Small intestine (tissue), 7 donors: ENCODE measurements around the gene SMAD3. TPM values are rescaled to one million over a fixed set of nuclear protein-coding genes. Genes with fewer than 3 reads are reported as not detected.

Source experiments
- DNase-seq, 2 donors: peaks; one replicate each; pipeline versions ENCODE4 v3.0.0 to v3.0.0-alpha.2; 2013
- FAIRE-seq: peaks from 2 replicates; lab custom pipeline; 2012; peaks lifted over from hg19 to GRCh38; lab: Jason Lieb, UNC
- H3K27ac ChIP-seq, 3 donors: one replicate each; pipeline ENCODE4 v1.5.1; 2013; ENCODE audit warnings: low read length in 2 of 3, mild to moderate bottlenecking in 2 of 3, control low read depth in 1 of 3, inconsistent platforms in 1 of 3, low read depth in 1 of 3, moderate library complexity in 1 of 3
- H3K27me3 ChIP-seq, 3 donors: one replicate each; pipeline ENCODE4 v1.6.1; 2013; ENCODE audit warnings: low read length in 3 of 3, inconsistent platforms in 1 of 3; ENCODE audit not compliant: control insufficient read depth in 3 of 3, insufficient read depth in 3 of 3
- H3K36me3 ChIP-seq, 3 donors: one replicate each; pipeline ENCODE4 v1.6.1; 2013; ENCODE audit warnings: low read length in 3 of 3, inconsistent platforms in 1 of 3, low read depth in 1 of 3, mild to moderate bottlenecking in 1 of 3, moderate library complexity in 1 of 3; ENCODE audit not compliant: control insufficient read depth in 3 of 3, insufficient read depth in 2 of 3
- H3K4me1 ChIP-seq, 3 donors: one replicate each; pipeline ENCODE4 v1.6.1; 2013; ENCODE audit warnings: low read length in 2 of 3, inconsistent platforms in 1 of 3, low read depth in 1 of 3, mild to moderate bottlenecking in 1 of 3, moderate library complexity in 1 of 3; ENCODE audit not compliant: control insufficient read depth in 3 of 3, insufficient read depth in 2 of 3
- H3K4me3 ChIP-seq, 3 donors: one replicate each; pipeline ENCODE4 v1.5.1; 2013; ENCODE audit warnings: low read length in 3 of 3, control low read depth in 1 of 3, inconsistent platforms in 1 of 3, low read depth in 1 of 3, mild to moderate bottlenecking in 1 of 3, moderate library complexity in 1 of 3
- H3K9me3 ChIP-seq, 2 donors: one replicate each; pipeline ENCODE4 v1.6.1; 2013; ENCODE audit warnings: low read depth in 1 of 2, low read length in 1 of 2; ENCODE audit not compliant: control insufficient read depth in 2 of 2, insufficient read depth in 1 of 2
- WGBS, 3 donors: extraction: QIAGEN DNeasy Blood & Tissue Kit; methylation state at CpG; one replicate each; pipeline ENCODE4 v1.1.7; 2013; 5-methylcytosine and 5-hydroxymethylcytosine counted together
- polyA plus RNA-seq, 4 donors: library from polyadenylated mRNA; stranded (reverse) in 3 of 4; unstranded in 1 of 4; fragments of 200-250 nt in 3 of 4; fragments of 120-200 nt in 1 of 4; gene quantifications; one replicate each; pipeline versions ENCODE4 v1.2.1 to v1.2.3, GENCODE V29; 2013
- donor health status: healthy with polysubstance abuse.
- donor health status: control.
- donor health status: control.
- donor health status: Bipolar disorder and iron deficiency.
- donor health status: healthy.

The SMAD3 gene
- polyA plus RNA-seq, 4 donors, result 11.6 to 33.2 (median 14.6) TPM

GRCh38 chr15:67177752-67178151 is 112.3 kb downstream of the SMAD3 start:
- Histone ChIP-seq H3K4me1 (peaks cover 13 to 27% (median 17%) of the 10 kb centered on the region in 3 donors), H3K27me3 (no peaks in the 10 kb centered on the region), H3K27ac (peak overlapping the region in 1 of 3 donors; percentile 4), H3K9me3 (no peaks in the 10 kb centered on the region), H3K36me3 (peaks cover 0 to 88% (median 10%) of the 10 kb centered on the region in 3 donors), H3K4me3 (no peak overlapping the region)
- 69 to 80% (median 77%) methylated on average over 6 of the region's 6 CpGs for WGBS, 3 donors
- no peak for DNase-seq
- no peak for FAIRE-seq

- peaks cover 13 to 27% (median 17%) of the 10 kb centered on the region in 3 donors for H3K4me1 ChIP-seq
- 78 to 83% (median 83%) methylated on average over 11 of the region's 11 CpGs for WGBS, 3 donors
- H3K27me3 ChIP-seq, result no peaks in the 10 kb centered on the region
- peak overlapping the region in 1 of 3 donors; percentile 43 for H3K27ac ChIP-seq
- no peak for FAIRE-seq
- H3K4me3 ChIP-seq, result no peak overlapping the region
- H3K9me3 ChIP-seq, result no peaks in the 10 kb centered on the region
- no peak for DNase-seq
- H3K36me3 ChIP-seq, result peaks cover 0 to 87% (median 10%) of the 10 kb centered on the region in 3 donors
Measured at GRCh38 chr15:67178569-67179210, 113.3 kb downstream of the SMAD3 start.

GRCh38 chr15:67179411-67179995 is 114.1 kb downstream of the SMAD3 start:
- no peaks in the 10 kb centered on the region for H3K9me3 ChIP-seq
- H3K27me3 ChIP-seq, result no peaks in the 10 kb centered on the region
- no peak for DNase-seq
- 94 to 96% (median 95%) methylated on average over 9 of the region's 9 CpGs for WGBS, 3 donors
- H3K36me3 ChIP-seq, result peaks cover 0 to 87% (median 10%) of the 10 kb centered on the region in 3 donors
- no peak overlapping the region for H3K4me3 ChIP-seq
- H3K4me1 ChIP-seq, result peaks cover 13 to 26% (median 17%) of the 10 kb centered on the region in 3 donors
- FAIRE-seq, result no peak
- H3K27ac ChIP-seq, result no peak overlapping the region

- FAIRE-seq (no peak), DNase-seq (no peak)
- H3K27me3 ChIP-seq, result no peaks in the 10 kb centered on the region
- H3K9me3 ChIP-seq, result no peaks in the 10 kb centered on the region
- H3K36me3 ChIP-seq, result peaks cover 0 to 87% (median 13%) of the 10 kb centered on the region in 3 donors
- H3K4me1 ChIP-seq, result peaks cover 13 to 22% (median 15%) of the 10 kb centered on the region in 3 donors
- no peak overlapping the region for H3K4me3 ChIP-seq
- H3K27ac ChIP-seq, result no peak overlapping the region
- 96 to 98% (median 97%) methylated on average over 11 of the region's 11 CpGs for WGBS, 3 donors
Measured at GRCh38 chr15:67180035-67180434, 114.6 kb downstream of the SMAD3 start.

GRCh38 chr15:67180514-67181191 is 115.3 kb downstream of the SMAD3 start:
- H3K36me3 ChIP-seq, result peaks cover 0 to 87% (median 16%) of the 10 kb centered on the region in 3 donors
- H3K27me3 ChIP-seq, result no peaks in the 10 kb centered on the region
- no peak for DNase-seq
- H3K4me1 ChIP-seq, result peaks cover 7 to 16% (median 10%) of the 10 kb centered on the region in 3 donors
- no peak overlapping the region for H3K27ac ChIP-seq
- WGBS, 3 donors, result 93 to 96% (median 95%) methylated on average over 10 of the region's 10 CpGs
- FAIRE-seq, result no peak
- H3K9me3 ChIP-seq, result no peaks in the 10 kb centered on the region
- no peak overlapping the region for H3K4me3 ChIP-seq

GRCh38 chr15:67181221-67181639 is 115.8 kb downstream of the SMAD3 start:
- DNase-seq, result no peak
- 96 to 97% (median 96%) methylated on average over 15 of the region's 15 CpGs for WGBS, 3 donors
- FAIRE-seq, result no peak
- no peaks in the 10 kb centered on the region for H3K9me3 ChIP-seq
- H3K4me1 ChIP-seq, result peaks cover 3 to 12% (median 8%) of the 10 kb centered on the region in 3 donors
- H3K36me3 ChIP-seq, result peaks cover 0 to 87% (median 16%) of the 10 kb centered on the region in 3 donors
- no peak overlapping the region for H3K4me3 ChIP-seq
- H3K27ac ChIP-seq, result no peak overlapping the region
- H3K27me3 ChIP-seq, result no peaks in the 10 kb centered on the region

GRCh38 chr15:67183443-67184169 is 118.2 kb downstream of the SMAD3 start:
- 84 to 94% (median 90%) methylated on average over 7 of the region's 7 CpGs for WGBS, 3 donors
- no peak for DNase-seq
- no peak overlapping the region for H3K27ac ChIP-seq
- peaks cover 6 to 93% (median 18%) of the 10 kb centered on the region in 3 donors for H3K36me3 ChIP-seq
- no peaks in the 10 kb centered on the region for H3K9me3 ChIP-seq
- no peak overlapping the region for H3K4me3 ChIP-seq
- peaks cover 0 to 5% (median 5%) of the 10 kb centered on the region in 3 donors for H3K4me1 ChIP-seq
- H3K27me3 ChIP-seq, result no peaks in the 10 kb centered on the region
- FAIRE-seq, result no peak
